Epidermal melanocyte (primary cell): ENCODE measurements around the gene RTKN.
A peak's percentile ranks its signal among the peaks of the same experiment; 100 is the strongest.
"Not testable (repeated sequence)": the region's sequence is repeated elsewhere in the genome, so short reads cannot be mapped to it uniquely, and the experiment has no call there.

Experiments used
- DNase-seq: peaks from one replicate; pipeline ENCODE4 v3.0.0; 2011; ENCODE audit warnings: low spot score; ENCODE audit not compliant: insufficient read length

The RTKN gene

GRCh38 chr2:74441690-74442482 is at the start of gene RTKN:
RTKN (minus strand) TSS chr2:74441937; CDS start chr2:74441816, 121 bp downstream.
- no peak for DNase-seq

GRCh38 chr2:74489906-74490305 is 48.2 kb upstream of the RTKN start:
- DNase-seq: no peak

GRCh38 chr2:74488643-74489481 is 47.1 kb upstream of the RTKN start:
- no peak for DNase-seq

GRCh38 chr2:74486141-74486540 is 44.4 kb upstream of the RTKN start:
- no peak for DNase-seq

- not testable (repeated sequence) for DNase-seq
Measured at GRCh38 chr2:74483675-74484164, 42.0 kb upstream of the RTKN start.

- peak; percentile 95 for DNase-seq
Measured at GRCh38 chr2:74482801-74483674, 41.3 kb upstream of the RTKN start, which contains the start of the genes CCDC142 and TTC31. CCDC142 (minus strand) TSS chr2:74482998; CDS start chr2:74482837, 161 bp downstream. TTC31 (plus strand) TSS chr2:74483081; CDS start chr2:74483096, 15 bp downstream.

- DNase-seq: no peak
Measured at GRCh38 chr2:74481961-74482800, 40.4 kb upstream of the RTKN start.

- no peak for DNase-seq
Measured at GRCh38 chr2:74481431-74481830, 39.7 kb upstream of the RTKN start.

- no peak for DNase-seq
Measured at GRCh38 chr2:74474899-74475298, 33.2 kb upstream of the RTKN start.

- DNase-seq: no peak
Measured at GRCh38 chr2:74474481-74474880, 32.7 kb upstream of the RTKN start.

GRCh38 chr2:74472945-74473258 is 31.2 kb upstream of the RTKN start:
- no peak for DNase-seq

GRCh38 chr2:74472086-74472944 is 30.6 kb upstream of the RTKN start, which contains the start of gene MRPL53:
MRPL53 (minus strand) TSS chr2:74472680; CDS start chr2:74472660, 20 bp downstream.
- peak; percentile 76 for DNase-seq

GRCh38 chr2:74471332-74472065 is 29.8 kb upstream of the RTKN start:
- DNase-seq: no peak

GRCh38 chr2:74470742-74471141 is 29.0 kb upstream of the RTKN start:
- DNase-seq: not testable (repeated sequence)

- DNase-seq: no peak
Measured at GRCh38 chr2:74464406-74464805, 22.7 kb upstream of the RTKN start.

GRCh38 chr2:74462786-74463105 is 21.0 kb upstream of the RTKN start:
- no peak for DNase-seq

GRCh38 chr2:74462054-74462785 is 20.5 kb upstream of the RTKN start:
- DNase-seq: no peak
